ENCODE results near the gene MAD1L1. TPM values are rescaled to one million over a fixed set of nuclear protein-coding genes. Genes with fewer than 3 reads are reported as not detected.

Gene MAD1L1
- total RNA-seq, 1 experiment from 2014 or later, result 43.8 TPM

- Mint-ChIP-seq H3K36me3 (peaks cover under 1% of the 10 kb centered on the region), H3K4me3 (no peak overlapping the region), H3K4me1 (no peaks in the 10 kb centered on the region), H3K27me3 (ENCODE audit: low read depth) (no peaks in the 10 kb centered on the region), H3K27ac (0 out of 2 replicates have a peak overlapping the region, but pooled peaks have one; percentile 32), H3K9me3 (0 out of 2 replicates have a peak, but pooled peaks cover 3% of the 10 kb centered on the region)
- CTCF ChIA-PET, result interaction anchor here (1.3 kb wide), 1 partner anchor 43 kb away, joined by 5 read pairs; no protein-coding TSS in a partner anchor
- DNase-seq (ENCODE audit: low spot score) (no peak), ATAC-seq (no peak)
- POLR2A ChIA-PET, result no interaction called here
- no peak for TF ChIP-seq OVOL2 (CRISPR knock-in tag; IDR thresholded peaks at IDR 0.05; ENCODE audit: borderline replicate concordance)
- TF ChIP-seq E2F1 (CRISPR knock-in tag; IDR thresholded peaks at IDR 0.05), result no peak
- no peak for TF ChIP-seq ZBTB21 (CRISPR knock-in tag; IDR thresholded peaks at IDR 0.05; ENCODE audit: borderline replicate concordance)
- TF ChIP-seq GTF2I (CRISPR knock-in tag; conservative IDR thresholded peaks at IDR 0.05), result no peak
- TF ChIP-seq ZMAT4 (CRISPR knock-in tag; IDR thresholded peaks at IDR 0.05), result no peak
These were observed 306.5 kb downstream of the MAD1L1 start for GRCh38 chr7:1925973-1926907.

GRCh38 chr7:1925349-1925748 is 307.4 kb downstream of the MAD1L1 start:
- Mint-ChIP-seq H3K36me3 (no peaks in the 10 kb centered on the region), H3K9me3 (no peaks in the 10 kb centered on the region), H3K27ac (no peak overlapping the region), H3K4me3 (no peak overlapping the region), H3K4me1 (no peaks in the 10 kb centered on the region), H3K27me3 (ENCODE audit: low read depth) (no peaks in the 10 kb centered on the region; the same call in 1 of the 2 replicates)
- peak; percentile 53 for TF ChIP-seq USF2 (CRISPR knock-in tag; IDR thresholded peaks at IDR 0.05)
- no peak for TF ChIP-seq ZNF671 (CRISPR knock-in tag; IDR thresholded peaks at IDR 0.05)
- no peak for TF ChIP-seq ZNF219 (CRISPR knock-in tag; IDR thresholded peaks at IDR 0.05; ENCODE audit: borderline replicate concordance)
- TF ChIP-seq USF1 (CRISPR knock-in tag; IDR thresholded peaks at IDR 0.05), result peak; percentile 42; the same call in 1 of the 2 replicates
- TF ChIP-seq ZNF232 (CRISPR knock-in tag; IDR thresholded peaks at IDR 0.05), result no peak
- TF ChIP-seq ZMAT4 (CRISPR knock-in tag; IDR thresholded peaks at IDR 0.05), result no peak
- no peak for TF ChIP-seq ETV6 (CRISPR knock-in tag; IDR thresholded peaks at IDR 0.05)
- ATAC-seq, result peak; percentile 51
- peak; percentile 36 for DNase-seq (ENCODE audit: low spot score)
- ChIA-PET POLR2A (interaction anchor here (1.2 kb wide), 1 partner anchor 42 kb away, joined by 4 read pairs; no protein-coding TSS in a partner anchor), CTCF (interaction anchor here (1.0 kb wide), 1 partner anchor 42 kb away, joined by 4 read pairs; no protein-coding TSS in a partner anchor)

GRCh38 chr7:1924258-1924817 is 308.4 kb downstream of the MAD1L1 start:
- Mint-ChIP-seq H3K4me3 (no peak overlapping the region), H3K9me3 (no peaks in the 10 kb centered on the region), H3K36me3 (no peaks in the 10 kb centered on the region), H3K4me1 (no peaks in the 10 kb centered on the region), H3K27ac (no peak overlapping the region), H3K27me3 (ENCODE audit: low read depth) (no peaks in the 10 kb centered on the region; the same call in 1 of the 2 replicates)
- no peak for ATAC-seq
- CTCF ChIA-PET, result no interaction called here
- no peak for DNase-seq (ENCODE audit: low spot score)
- POLR2A ChIA-PET, result interaction anchor here (1.2 kb wide), 1 partner anchor 41 kb away, joined by 4 read pairs; no protein-coding TSS in a partner anchor
- TF ChIP-seq ETV6 (CRISPR knock-in tag; IDR thresholded peaks at IDR 0.05), result no peak
- no peak for TF ChIP-seq GRHL2 (CRISPR knock-in tag; IDR thresholded peaks at IDR 0.05; ENCODE audit: insufficient replicate concordance, severe bottlenecking)
- TF ChIP-seq RELA (CRISPR knock-in tag; IDR thresholded peaks at IDR 0.05; ENCODE audit: borderline replicate concordance), result no peak
- no peak for TF ChIP-seq CDX4 (CRISPR knock-in tag; IDR thresholded peaks at IDR 0.05; ENCODE audit: borderline replicate concordance)
- TF ChIP-seq TEAD4 (CRISPR knock-in tag; IDR thresholded peaks at IDR 0.05), result no peak
- no peak for TF ChIP-seq MAX (CRISPR knock-in tag; IDR thresholded peaks at IDR 0.05)
- no peak for TF ChIP-seq TCF7 (CRISPR knock-in tag; IDR thresholded peaks at IDR 0.05; ENCODE audit: low read depth)
- no peak for TF ChIP-seq ZBTB43 (CRISPR knock-in tag; IDR thresholded peaks at IDR 0.05)
- no peak for TF ChIP-seq ZSCAN18 (CRISPR knock-in tag; IDR thresholded peaks at IDR 0.05)
- TF ChIP-seq FOXP1 (CRISPR knock-in tag; IDR thresholded peaks at IDR 0.05; ENCODE audit: borderline replicate concordance), result no peak
- no peak for TF ChIP-seq CBFB (CRISPR knock-in tag; IDR thresholded peaks at IDR 0.05; ENCODE audit: low read depth)
